Stimulated activated CD4-positive, alpha-beta T cell treated with anti-CD3 and anti-CD28 coated beads, TNF-alpha, amount 100 ng/mL, for 4 hours (primary cell): ENCODE data around the gene ACBD4.
A peak's percentile ranks its signal among the peaks of the same experiment; 100 is the strongest.

Experiments used
- DNase-seq, 3 experiments: peaks; one replicate each; pipeline ENCODE4 v3.0.0-alpha.2; 2020; ENCODE audit warnings: low read depth in 3 of 3

The ACBD4 gene

GRCh38 chr17:45135192-45135977, at the start of gene ACBD4:
Gene ACBD4, plus strand, starts transcription at chr17:45135687. Its CDS starts 458 bp downstream, at chr17:45136145.
- peak; percentile 90 to 98 (median 97) for DNase-seq

- no peak for DNase-seq
Measured at GRCh38 chr17:45086391-45086790, 49.1 kb upstream of the ACBD4 start.

GRCh38 chr17:45086865-45087503, 48.5 kb upstream of the ACBD4 start:
- no peak for DNase-seq

- DNase-seq, result no peak
Measured at GRCh38 chr17:45087504-45087975, 47.9 kb upstream of the ACBD4 start.

- no peak for DNase-seq
Measured at GRCh38 chr17:45087978-45088377, 47.5 kb upstream of the ACBD4 start.

GRCh38 chr17:45088741-45089140, 46.7 kb upstream of the ACBD4 start:
- DNase-seq, result no peak

- DNase-seq, result no peak
Measured at GRCh38 chr17:45090711-45091110, 44.8 kb upstream of the ACBD4 start.

- DNase-seq, result no peak
Measured at GRCh38 chr17:45091778-45092425, 43.6 kb upstream of the ACBD4 start.

- no peak for DNase-seq
Measured at GRCh38 chr17:45092911-45093430, 42.5 kb upstream of the ACBD4 start.

GRCh38 chr17:45093444-45094110, 41.9 kb upstream of the ACBD4 start:
- no peak for DNase-seq

- DNase-seq, result no peak
Measured at GRCh38 chr17:45096141-45096540, 39.3 kb upstream of the ACBD4 start.

GRCh38 chr17:45096926-45097325, 38.6 kb upstream of the ACBD4 start:
- no peak for DNase-seq

- DNase-seq, result no peak
Measured at GRCh38 chr17:45098081-45098868, 37.2 kb upstream of the ACBD4 start.

GRCh38 chr17:45098869-45099616, 36.4 kb upstream of the ACBD4 start:
- peak; percentile 50 to 56 (median 54) for DNase-seq

- no peak for DNase-seq
Measured at GRCh38 chr17:45101546-45101882, 34.0 kb upstream of the ACBD4 start.

- no peak for DNase-seq
Measured at GRCh38 chr17:45101883-45102811, 33.3 kb upstream of the ACBD4 start.

- DNase-seq, result no peak
Measured at GRCh38 chr17:45102856-45103255, 32.6 kb upstream of the ACBD4 start.

- DNase-seq, result no peak
Measured at GRCh38 chr17:45103269-45103795, 32.2 kb upstream of the ACBD4 start.

- DNase-seq, result no peak
Measured at GRCh38 chr17:45104029-45104428, 31.5 kb upstream of the ACBD4 start.
